ENCODE measurements around the gene ZCCHC3.

- TF ChIP-seq POLR2A (IDR thresholded peaks at IDR 0.05; ENCODE audit: low read length) (no peak), GATA1 (IDR thresholded peaks at IDR 0.05; ENCODE audit: low read depth, low read length) (no peak)
These were observed 28.7 kb downstream of the ZCCHC3 start for GRCh38 chr20:325889-326644.

Data from erythroblast (primary cell).